Tibial nerve (tissue), 4 donors: ENCODE results near the gene APBA3.

ENCODE experiments used
- CTCF ChIP-seq, 5 experiments: fragments of 200-600 bp in 3 of 5; fragments of 450-650 bp in 2 of 5; sonication (generic) in 3 of 5; IDR thresholded peaks; one replicate each; pipeline ENCODE4 v1.5.1; 2016 to 2019; ENCODE audit warnings: antibody characterized with exemption in 5 of 5, mild to moderate bottlenecking in 3 of 5, moderate library complexity in 2 of 5
- EP300 ChIP-seq, 2 donors: sonication (generic); formaldehyde crosslinking; IDR thresholded peaks; one replicate each; pipeline ENCODE4 v1.6.1; 2017; ENCODE audit warnings: antibody characterized with exemption in 2 of 2, mild to moderate bottlenecking in 1 of 2

GRCh38 chr19:3774621-3775373 is 13.3 kb upstream of the APBA3 start:
- TF ChIP-seq EP300 (IDR thresholded peaks at IDR 0.05) (no peak), CTCF (IDR thresholded peaks at IDR 0.05) (no peak)
